Measurements from ENCODE around the gene ITGAE. TPM values are rescaled to one million over a fixed set of nuclear protein-coding genes. Genes with fewer than 3 reads are reported as not detected.

The ITGAE gene
- total and polyA plus RNA-seq, 2 experiments from 2014 or later = 23.3 to 80.3 TPM

DNA sequence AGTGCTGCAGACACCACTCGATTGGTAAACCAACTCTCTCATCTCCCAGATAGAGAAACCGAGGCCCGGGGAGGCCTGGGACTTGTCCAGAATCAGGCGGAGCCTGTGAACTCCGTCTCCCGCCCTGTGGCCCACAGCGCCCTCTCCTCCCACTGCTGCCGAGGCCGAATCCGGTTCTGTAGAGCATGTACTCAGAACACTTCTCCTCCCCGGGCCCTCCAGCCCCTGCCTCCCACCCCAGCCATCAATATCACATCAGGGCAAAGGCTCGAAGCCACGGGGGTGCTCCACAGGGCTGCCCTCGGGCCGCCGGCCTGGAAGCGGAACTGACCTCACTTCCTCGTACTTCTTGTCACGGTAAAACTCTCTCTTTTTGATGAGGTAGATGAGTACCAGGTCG lies 119.4 kb downstream of the ITGAE start:
- Histone ChIP-seq H3K9me2 (ENCODE audit: insufficient read depth) (no peaks in the 10 kb centered on the region), H3K27me3 (replicated peaks; ENCODE audit: insufficient read depth) (peaks cover 16% of the 10 kb centered on the region; the same call in 1 of the 2 replicates), H3K9ac (no peak overlapping the region), H3K36me3 (ENCODE audit: low read depth) (no peaks in the 10 kb centered on the region), H2AFZ (no peak overlapping the region), H3F3A (ENCODE audit: insufficient read depth) (no peaks in the 10 kb centered on the region), H3K27ac (no peak overlapping the region), H3K4me2 (ENCODE audit: unreplicated experiment) (no peak overlapping the region), H3K79me2 (ENCODE audit: insufficient read depth) (no peaks in the 10 kb centered on the region), H4K20me1 (ENCODE audit: insufficient read depth) (no peaks in the 10 kb centered on the region), H3K4me3 (no peak overlapping the region), H3K4me1 (ENCODE audit: insufficient read depth) (no peaks in the 10 kb centered on the region; the same call in 1 of the 2 replicates), H3K9me3 (ENCODE audit: low read depth) (no peaks in the 10 kb centered on the region)
- TF ChIP-seq EZH2phosphoT487 (IDR thresholded peaks at IDR 0.05; ENCODE audit: insufficient read depth, low read depth) (no peak), EZH2 (IDR thresholded peaks at IDR 0.05; ENCODE audit: insufficient read depth, poor library complexity, severe bottlenecking) (no peak)
- 72 to 75% methylated on average over 17 to 20 of the region's 20 CpGs for WGBS, 2 experiments (ENCODE audit: low coverage in 1 of 2, low lambda C conversion rate in 2 of 2, missing lambda C conversion rate in 2 of 2)
- in situ Hi-C loops (cut with MboI) = no loop called here
- DNase-seq = no peak

- Histone ChIP-seq H4K20me1 (ENCODE audit: insufficient read depth) (no peaks in the 10 kb centered on the region), H3K27me3 (replicated peaks; ENCODE audit: insufficient read depth) (peaks cover 16% of the 10 kb centered on the region; the same call in 1 of the 2 replicates), H3F3A (ENCODE audit: insufficient read depth) (no peaks in the 10 kb centered on the region), H3K4me3 (no peak overlapping the region), H3K9me2 (ENCODE audit: insufficient read depth) (no peaks in the 10 kb centered on the region), H3K79me2 (ENCODE audit: insufficient read depth) (no peaks in the 10 kb centered on the region), H3K9ac (no peak overlapping the region), H3K36me3 (ENCODE audit: low read depth) (no peaks in the 10 kb centered on the region), H3K4me2 (ENCODE audit: unreplicated experiment) (no peak overlapping the region), H3K4me1 (ENCODE audit: insufficient read depth) (no peaks in the 10 kb centered on the region; the same call in 1 of the 2 replicates), H3K27ac (no peak overlapping the region), H3K9me3 (ENCODE audit: low read depth) (no peaks in the 10 kb centered on the region), H2AFZ (no peak overlapping the region)
- in situ Hi-C loops (cut with MboI) = no loop called here
- TF ChIP-seq EZH2phosphoT487 (IDR thresholded peaks at IDR 0.05; ENCODE audit: insufficient read depth, low read depth) (no peak), EZH2 (IDR thresholded peaks at IDR 0.05; ENCODE audit: insufficient read depth, poor library complexity, severe bottlenecking) (no peak)
- no peak for DNase-seq
- WGBS, 2 experiments (ENCODE audit: low coverage in 1 of 2, low lambda C conversion rate in 2 of 2, missing lambda C conversion rate in 2 of 2) = 88 to 93% methylated on average over 6 to 12 of the region's 12 CpGs
Observed at GRCh38 chr17:3681057-3681456, 119.9 kb downstream of the ITGAE start.

GRCh38 chr17:3679531-3680126 lies 121.4 kb downstream of the ITGAE start:
- TF ChIP-seq EZH2 (IDR thresholded peaks at IDR 0.05; ENCODE audit: insufficient read depth, poor library complexity, severe bottlenecking) (no peak), EZH2phosphoT487 (IDR thresholded peaks at IDR 0.05; ENCODE audit: insufficient read depth, low read depth) (no peak)
- Histone ChIP-seq H3F3A (ENCODE audit: insufficient read depth) (no peaks in the 10 kb centered on the region), H3K4me3 (no peak overlapping the region), H3K9me2 (ENCODE audit: insufficient read depth) (no peaks in the 10 kb centered on the region), H3K27me3 (replicated peaks; ENCODE audit: insufficient read depth) (peaks cover 12% of the 10 kb centered on the region; the same call in 1 of the 2 replicates), H3K4me1 (ENCODE audit: insufficient read depth) (no peaks in the 10 kb centered on the region; the same call in 1 of the 2 replicates), H4K20me1 (ENCODE audit: insufficient read depth) (no peaks in the 10 kb centered on the region), H3K4me2 (ENCODE audit: unreplicated experiment) (no peak overlapping the region), H3K27ac (no peak overlapping the region), H3K36me3 (ENCODE audit: low read depth) (no peaks in the 10 kb centered on the region), H2AFZ (no peak overlapping the region), H3K9me3 (ENCODE audit: low read depth) (no peaks in the 10 kb centered on the region), H3K79me2 (ENCODE audit: insufficient read depth) (no peaks in the 10 kb centered on the region), H3K9ac (no peak overlapping the region)
- in situ Hi-C loops (cut with MboI) = no loop called here
- WGBS, 2 experiments (ENCODE audit: low coverage in 1 of 2, low lambda C conversion rate in 2 of 2, missing lambda C conversion rate in 2 of 2) = 42 to 54% methylated on average over 13 to 20 of the region's 20 CpGs
- DNase-seq = no peak

GRCh38 chr17:3678821-3679530 lies 122.0 kb downstream of the ITGAE start:
- DNase-seq = no peak
- Histone ChIP-seq H3K9ac (no peak overlapping the region), H3K27me3 (replicated peaks; ENCODE audit: insufficient read depth) (peaks cover 7% of the 10 kb centered on the region; the same call in 1 of the 2 replicates), H3K27ac (no peak overlapping the region), H3K79me2 (ENCODE audit: insufficient read depth) (no peaks in the 10 kb centered on the region), H3F3A (ENCODE audit: insufficient read depth) (no peaks in the 10 kb centered on the region), H2AFZ (no peak overlapping the region), H3K4me2 (ENCODE audit: unreplicated experiment) (no peak overlapping the region), H3K9me2 (ENCODE audit: insufficient read depth) (no peaks in the 10 kb centered on the region), H3K36me3 (ENCODE audit: low read depth) (no peaks in the 10 kb centered on the region), H4K20me1 (ENCODE audit: insufficient read depth) (no peaks in the 10 kb centered on the region), H3K4me1 (ENCODE audit: insufficient read depth) (no peaks in the 10 kb centered on the region; the same call in 1 of the 2 replicates), H3K9me3 (ENCODE audit: low read depth) (no peaks in the 10 kb centered on the region), H3K4me3 (no peak overlapping the region)
- in situ Hi-C loops (cut with MboI) = no loop called here
- TF ChIP-seq EZH2phosphoT487 (IDR thresholded peaks at IDR 0.05; ENCODE audit: insufficient read depth, low read depth) (no peak), EZH2 (IDR thresholded peaks at IDR 0.05; ENCODE audit: insufficient read depth, poor library complexity, severe bottlenecking) (no peak)
- WGBS, 2 experiments (ENCODE audit: low coverage in 1 of 2, low lambda C conversion rate in 2 of 2, missing lambda C conversion rate in 2 of 2) = 72 to 73% methylated on average over 26 to 27 of the region's 27 CpGs
